Kidney epithelial cell (primary cell): Measurements from ENCODE around the gene POLR2A. TPM values are rescaled to one million over a fixed set of nuclear protein-coding genes. Genes with fewer than 3 reads are reported as not detected.

Source experiments
- DNase-seq: peaks from one replicate; pipeline ENCODE4 v3.0.0-alpha.2; 2010; ENCODE audit warnings: low read depth
- H3K27me3 ChIP-seq: 2 replicates; pipeline ENCODE4 v1.6.0; 2011; ENCODE audit warnings: low read length; ENCODE audit not compliant: control insufficient read depth, insufficient read depth
- H3K36me3 ChIP-seq: 2 replicates; pipeline ENCODE4 v1.5.1; 2011; ENCODE audit warnings: low read length; ENCODE audit not compliant: control insufficient read depth, insufficient read depth
- H3K4me3 ChIP-seq: 2 replicates; pipeline ENCODE4 v1.5.1; 2011; ENCODE audit warnings: low read depth, mild to moderate bottlenecking, control low read depth, low read length
- total RNA-seq: library from RNA; depleted of rRNA; stranded (reverse); fragments of >200 nt; gene quantifications from 2 replicates; pipeline ENCODE4 v1.2.3, GENCODE V29; 2015
- TF ChIP-seq, protein P1 (sequence below): IDR thresholded peaks from 2 replicates; pipeline ENCODE4 v1.5.1; 2011; ENCODE audit warnings: mild to moderate bottlenecking, moderate library complexity, low read length, control low read depth, inconsistent platforms; ENCODE audit not compliant: insufficient read depth, poor library complexity, severe bottlenecking

Gene POLR2A
- total RNA-seq, 1 donor from 2014 or later = 56.9 TPM

DNA sequence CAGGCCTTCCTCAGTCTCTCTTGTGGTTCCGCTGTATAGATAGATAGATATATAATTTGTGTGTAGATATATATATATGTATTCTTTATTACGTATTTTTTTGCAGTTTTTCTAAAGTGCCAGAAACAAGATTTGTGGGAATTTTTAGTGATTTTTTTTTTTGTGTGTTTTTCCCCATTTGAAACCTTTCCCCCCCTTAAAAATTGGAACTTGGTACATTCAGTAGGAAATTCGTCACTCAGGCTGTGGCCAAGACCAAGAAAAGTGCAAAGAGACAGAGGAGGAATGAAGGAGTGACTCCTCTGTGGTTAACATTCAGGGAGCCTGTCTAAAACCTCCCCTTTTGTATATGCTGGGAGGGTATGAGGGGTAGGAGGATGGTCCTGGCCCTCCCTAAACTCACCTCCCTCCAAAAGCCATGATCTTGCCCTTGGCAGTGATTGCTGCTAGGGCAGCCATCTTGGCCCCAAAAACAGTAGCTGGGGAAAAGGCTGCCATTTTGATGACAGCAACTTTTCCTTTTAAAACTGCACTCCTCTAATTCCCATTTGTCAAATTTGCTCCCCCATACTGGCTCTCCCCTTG, 24.1 kb upstream of the POLR2A start:
- TF ChIP-seq, protein P1, sequence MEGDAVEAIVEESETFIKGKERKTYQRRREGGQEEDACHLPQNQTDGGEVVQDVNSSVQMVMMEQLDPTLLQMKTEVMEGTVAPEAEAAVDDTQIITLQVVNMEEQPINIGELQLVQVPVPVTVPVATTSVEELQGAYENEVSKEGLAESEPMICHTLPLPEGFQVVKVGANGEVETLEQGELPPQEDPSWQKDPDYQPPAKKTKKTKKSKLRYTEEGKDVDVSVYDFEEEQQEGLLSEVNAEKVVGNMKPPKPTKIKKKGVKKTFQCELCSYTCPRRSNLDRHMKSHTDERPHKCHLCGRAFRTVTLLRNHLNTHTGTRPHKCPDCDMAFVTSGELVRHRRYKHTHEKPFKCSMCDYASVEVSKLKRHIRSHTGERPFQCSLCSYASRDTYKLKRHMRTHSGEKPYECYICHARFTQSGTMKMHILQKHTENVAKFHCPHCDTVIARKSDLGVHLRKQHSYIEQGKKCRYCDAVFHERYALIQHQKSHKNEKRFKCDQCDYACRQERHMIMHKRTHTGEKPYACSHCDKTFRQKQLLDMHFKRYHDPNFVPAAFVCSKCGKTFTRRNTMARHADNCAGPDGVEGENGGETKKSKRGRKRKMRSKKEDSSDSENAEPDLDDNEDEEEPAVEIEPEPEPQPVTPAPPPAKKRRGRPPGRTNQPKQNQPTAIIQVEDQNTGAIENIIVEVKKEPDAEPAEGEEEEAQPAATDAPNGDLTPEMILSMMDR = no peak
- Histone ChIP-seq H3K27me3 (no peaks in the 10 kb centered on the region), H3K4me3 (no peak overlapping the region), H3K36me3 (peaks cover 2% of the 10 kb centered on the region)
- DNase-seq = no peak

GRCh38 chr17:7460850-7461660, 23.1 kb upstream of the POLR2A start:
- Histone ChIP-seq H3K36me3 (peaks cover 3% of the 10 kb centered on the region), H3K27me3 (no peaks in the 10 kb centered on the region), H3K4me3 (no peak overlapping the region)
- DNase-seq = no peak
- TF ChIP-seq, protein P1 = no peak

DNA sequence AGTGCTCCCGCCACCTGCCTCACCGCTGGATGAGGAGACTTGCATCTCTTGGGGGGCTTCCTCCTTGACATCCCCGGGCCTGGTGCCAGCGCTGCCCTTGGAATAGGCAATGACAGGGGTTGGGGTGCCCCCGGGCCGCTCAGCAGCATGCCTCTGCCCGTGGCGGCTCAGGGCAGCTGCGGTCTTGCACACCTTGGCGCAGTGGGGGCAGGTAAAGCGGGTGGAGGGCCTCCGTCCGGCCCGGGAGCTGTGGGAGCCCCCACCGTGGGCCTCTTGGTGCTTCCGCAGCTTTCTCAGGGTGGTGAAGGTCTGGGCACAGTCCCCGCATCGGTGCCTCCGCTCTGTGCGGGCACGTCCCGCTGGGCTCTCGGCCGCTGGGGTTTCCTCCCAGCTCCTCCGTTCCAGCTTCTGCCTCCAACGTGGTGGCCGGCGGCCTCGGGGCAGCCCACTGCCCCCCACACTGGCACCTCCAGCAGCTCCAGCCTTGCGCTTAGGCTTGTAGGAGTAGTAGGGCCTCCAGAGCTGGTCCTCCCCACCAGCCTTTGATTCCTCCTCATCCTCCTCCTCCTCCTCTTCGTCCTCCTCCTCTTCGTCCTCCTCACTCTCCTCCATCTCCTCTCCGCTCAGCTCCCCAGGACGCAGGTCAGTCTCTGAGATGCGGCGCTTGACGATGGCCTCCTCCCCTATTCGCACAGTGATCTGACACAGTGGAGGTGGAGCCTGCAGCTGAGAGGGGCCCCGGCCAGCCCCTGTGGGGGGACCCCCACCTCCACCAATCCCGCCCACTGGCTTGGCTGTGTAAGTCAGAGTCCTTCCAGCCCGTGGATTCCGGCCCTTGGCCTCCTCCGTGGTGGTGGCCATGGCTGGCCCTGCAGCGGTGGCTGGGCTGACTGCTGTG, 21.4 kb upstream of the POLR2A start:
- no peaks in the 10 kb centered on the region for H3K27me3 ChIP-seq
- TF ChIP-seq, protein P1 = no peak
- no peak for DNase-seq
- peaks cover 4% of the 10 kb centered on the region for H3K36me3 ChIP-seq
- H3K4me3 ChIP-seq = no peak overlapping the region

DNA sequence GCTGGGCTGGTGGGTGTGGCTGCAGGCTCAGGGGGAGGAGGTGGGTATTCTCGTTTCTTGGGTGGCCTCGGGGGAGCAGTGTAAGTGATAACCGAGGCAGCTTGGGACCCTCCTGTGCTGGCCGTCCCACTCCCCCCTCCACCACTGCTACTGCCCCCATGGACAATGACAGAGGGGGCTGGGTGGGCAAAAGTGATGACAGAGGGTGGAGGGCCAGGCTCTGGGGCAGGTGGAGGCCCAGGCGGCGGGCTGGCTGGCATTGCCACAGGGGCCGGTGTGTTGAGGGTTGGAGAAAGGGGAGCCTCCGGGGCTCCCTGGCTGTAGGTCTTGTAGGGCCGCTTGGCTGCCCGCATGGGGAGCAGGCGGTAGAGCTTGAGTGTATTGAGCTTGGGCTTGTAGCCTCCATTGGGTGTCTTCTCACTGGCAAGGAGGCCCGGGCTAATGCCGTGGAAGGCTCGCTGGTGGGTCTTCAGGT, 20.8 kb upstream of the POLR2A start:
- DNase-seq = no peak
- peaks cover 4% of the 10 kb centered on the region for H3K36me3 ChIP-seq
- no peak overlapping the region for H3K4me3 ChIP-seq
- TF ChIP-seq, protein P1 = no peak
- H3K27me3 ChIP-seq = no peaks in the 10 kb centered on the region

DNA sequence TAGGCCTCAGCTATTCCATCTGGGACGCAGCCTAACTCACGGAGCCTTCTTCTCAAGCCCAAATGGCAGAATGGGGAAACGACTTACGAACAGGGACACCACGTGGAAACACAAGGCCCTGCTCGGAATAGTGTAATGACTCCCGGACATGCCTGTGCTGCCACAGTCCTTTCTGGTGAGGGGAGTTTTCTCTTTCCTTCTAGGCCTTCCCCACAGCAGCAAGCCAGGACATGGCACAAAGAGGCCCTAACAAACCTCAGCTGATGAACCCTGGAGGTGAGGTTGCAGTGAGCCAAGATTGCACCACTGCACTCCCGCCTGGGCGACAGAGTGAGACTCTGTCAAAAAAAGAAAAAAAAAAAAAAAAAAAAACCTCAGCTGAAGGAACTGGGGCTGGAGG, 20.1 kb upstream of the POLR2A start:
- Histone ChIP-seq H3K27me3 (no peaks in the 10 kb centered on the region), H3K36me3 (peaks cover 4% of the 10 kb centered on the region)
- DNase-seq = no peak

More for the DNA sequence above, 20.1 kb upstream of the POLR2A start:
- TF ChIP-seq, protein P1 = no peak
- no peak overlapping the region for H3K4me3 ChIP-seq
